ENCODE measurements around the gene TERT.
"Not testable (repeated sequence)": the region's sequence is repeated elsewhere in the genome, so short reads cannot be mapped to it uniquely, and the experiment has no call there.

TERT gene

DNA sequence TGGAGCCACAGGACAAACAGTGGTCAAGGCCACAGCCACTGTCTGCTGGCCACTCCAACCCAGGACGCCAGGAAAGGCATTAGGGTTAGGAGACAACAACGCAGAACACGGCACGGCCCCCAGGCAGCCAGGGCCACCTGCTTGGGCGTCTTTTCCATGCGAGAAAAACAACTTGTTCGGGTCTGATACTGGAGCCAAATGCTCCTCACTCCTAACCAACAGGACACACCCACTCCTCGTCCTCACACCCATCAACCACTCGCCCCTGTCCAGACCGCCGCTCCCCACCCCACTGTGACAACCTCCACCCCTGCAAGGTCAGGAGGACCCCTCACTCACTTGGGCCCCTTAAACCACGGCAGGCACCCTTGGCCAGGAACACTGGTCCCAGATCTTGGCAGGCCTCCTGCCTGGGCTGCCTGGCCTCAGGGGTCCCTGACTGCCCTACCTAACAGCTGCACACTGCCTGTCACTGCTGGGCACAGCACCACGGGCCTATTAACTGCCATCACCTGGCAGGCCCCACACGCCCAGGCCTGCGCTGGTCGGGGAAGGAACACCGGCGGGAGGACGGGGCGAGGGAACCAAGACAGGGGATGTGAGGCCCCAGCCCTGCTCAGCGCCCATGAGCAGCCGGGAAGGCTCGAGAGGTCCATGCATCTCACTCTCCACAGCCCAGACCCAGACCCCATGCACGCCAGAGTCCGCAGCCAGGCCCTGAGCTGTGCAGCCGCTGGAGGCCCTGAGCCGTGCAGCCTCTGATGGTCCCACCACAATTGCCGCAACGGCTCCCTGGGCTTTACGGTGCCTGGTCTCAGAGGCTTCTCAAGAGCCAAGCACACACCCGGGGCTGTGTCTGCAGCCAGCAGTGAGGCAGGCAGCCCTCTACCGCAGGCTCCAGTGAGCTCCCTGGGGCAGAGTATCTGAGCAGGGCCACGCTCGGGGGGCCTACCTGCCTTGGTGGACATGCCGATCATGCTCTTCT lies 36.3 kb upstream of the TERT start:
- no peak for DNase-seq (ENCODE audit: low spot score)

DNA sequence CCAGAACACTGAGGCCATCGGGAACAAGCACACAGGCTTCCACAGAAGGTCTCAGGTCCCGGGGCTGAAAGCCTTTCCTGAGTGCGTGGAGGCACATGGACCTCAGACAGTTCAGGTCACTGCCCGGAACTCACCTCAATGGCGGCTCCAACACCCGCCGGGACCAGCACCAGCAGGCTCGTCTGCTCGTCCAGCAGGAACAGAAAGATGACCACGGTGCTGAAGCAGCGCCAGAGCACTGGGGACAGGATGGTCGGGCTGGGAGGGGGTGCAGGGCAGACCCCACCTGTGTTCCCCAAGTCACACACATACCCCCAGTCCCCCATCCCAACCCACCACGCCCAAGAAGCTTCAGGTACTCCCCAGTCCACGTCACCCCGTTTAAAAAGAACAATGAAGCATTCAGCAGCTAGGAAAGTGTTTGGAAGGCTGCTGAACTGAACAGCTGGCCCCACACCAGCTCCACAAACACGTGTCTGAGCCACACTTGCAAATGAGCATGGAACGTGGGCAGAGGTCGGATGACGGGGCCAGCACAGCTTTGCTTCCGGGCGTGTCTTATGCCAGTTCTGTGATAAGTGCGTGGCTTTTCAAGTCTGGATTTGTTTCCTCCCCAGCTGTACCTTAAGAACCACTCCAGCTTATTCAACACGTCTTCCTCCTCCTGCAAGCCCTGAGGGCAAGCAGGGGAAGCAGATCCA lies 35.4 kb upstream of the TERT start:
- no peak for DNase-seq (ENCODE audit: low spot score)

DNA sequence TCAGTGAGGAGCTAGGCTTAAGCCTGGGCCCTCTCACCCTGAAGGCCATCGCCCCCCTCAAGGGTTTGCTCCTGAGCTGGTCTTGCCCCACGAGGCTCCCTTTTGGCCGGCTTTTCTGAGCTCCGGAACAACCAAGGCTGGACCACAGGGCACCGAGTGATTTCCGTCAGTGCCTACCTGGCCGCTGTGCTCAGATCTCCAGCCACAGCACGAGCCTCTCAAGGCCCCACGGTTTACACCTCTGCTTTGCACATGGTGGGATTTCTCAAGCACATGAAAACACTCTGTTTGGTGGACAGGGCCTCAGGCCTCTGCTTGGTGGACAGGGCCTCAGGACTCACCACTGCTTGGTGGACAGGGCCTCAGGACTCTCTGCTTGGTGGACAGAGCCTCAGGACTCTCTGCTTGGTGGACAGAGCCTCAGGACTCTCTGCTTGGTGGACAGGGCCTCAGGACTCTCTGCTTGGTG lies 34.3 kb upstream of the TERT start:
- DNase-seq (ENCODE audit: low spot score) = no peak

DNA sequence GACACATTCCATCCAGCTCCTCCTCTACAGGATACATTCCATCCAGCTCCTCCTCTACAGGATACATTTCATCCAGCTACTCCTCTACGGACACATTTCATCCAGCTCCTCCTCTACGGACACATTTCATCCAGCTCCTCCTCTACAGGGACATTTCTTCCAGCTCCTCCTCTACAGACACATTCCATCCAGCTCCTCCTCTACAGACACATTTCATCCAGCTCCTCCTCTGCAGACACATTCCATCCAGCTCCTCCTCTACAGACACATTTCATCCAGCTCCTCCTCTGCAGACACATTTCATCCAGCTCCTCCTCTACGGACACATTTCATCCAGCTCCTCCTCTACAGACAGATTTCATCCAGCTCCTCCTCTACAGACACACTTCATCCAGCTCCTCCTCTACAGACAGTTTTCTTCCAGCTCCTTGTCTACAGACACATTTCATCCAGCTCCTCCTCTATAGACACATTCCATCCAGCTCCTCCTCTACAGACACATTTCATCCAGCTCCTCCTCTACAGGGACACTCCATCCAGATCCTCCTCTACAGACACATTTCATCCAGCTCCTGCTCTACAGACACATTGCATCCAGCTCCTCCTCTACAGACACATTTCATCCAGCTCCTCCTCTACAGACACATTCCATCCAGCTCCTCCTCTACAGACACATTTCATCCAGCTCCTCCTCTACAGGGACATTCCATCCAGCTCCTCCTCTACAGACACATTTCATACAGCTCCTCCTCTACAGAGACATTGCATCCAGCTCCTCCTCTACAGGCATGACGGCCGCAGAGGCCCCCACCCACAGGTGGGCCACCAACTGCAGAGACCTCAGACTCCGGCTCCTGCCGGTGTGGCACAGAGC lies 33.6 kb upstream of the TERT start:
- peak; percentile 57 for DNase-seq (ENCODE audit: low spot score)

DNA sequence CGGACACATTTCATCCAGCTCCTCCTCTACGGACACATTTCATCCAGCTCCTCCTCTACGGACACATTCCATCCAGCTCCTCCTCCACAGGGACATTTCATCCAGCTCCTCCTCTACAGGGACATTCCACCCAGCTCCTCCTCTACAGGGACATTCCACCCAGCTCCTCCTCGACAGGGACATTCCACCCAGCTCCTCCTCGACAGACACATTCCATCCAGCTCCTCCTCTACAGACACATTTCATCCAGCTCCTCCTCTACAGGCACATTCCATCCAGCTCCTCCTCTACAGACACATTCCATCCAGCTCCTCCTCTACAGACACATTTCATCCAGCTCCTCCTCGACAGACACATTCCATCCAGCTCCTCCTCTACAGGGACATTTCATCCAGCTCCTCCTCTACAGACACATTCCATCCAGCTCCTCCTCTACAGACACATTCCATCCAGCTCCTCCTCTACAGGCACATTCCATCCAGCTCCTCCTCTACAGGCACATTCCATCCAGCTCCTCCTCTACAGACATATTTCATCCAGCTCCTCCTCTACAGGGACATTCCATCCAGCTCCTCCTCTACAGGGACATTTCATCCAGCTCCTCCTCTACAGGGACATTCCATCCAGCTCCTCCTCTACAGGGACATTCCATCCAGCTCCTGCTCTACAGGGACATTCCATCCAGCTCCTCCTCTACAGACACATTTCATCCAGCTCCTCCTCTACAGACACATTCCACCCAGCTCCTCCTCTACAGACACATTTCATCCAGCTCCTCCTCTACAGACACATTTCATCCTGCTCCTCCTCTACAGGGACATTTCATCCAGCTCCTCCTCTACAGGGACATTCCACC lies 32.3 kb upstream of the TERT start:
- peak; percentile 41 for DNase-seq (ENCODE audit: low spot score)

DNA sequence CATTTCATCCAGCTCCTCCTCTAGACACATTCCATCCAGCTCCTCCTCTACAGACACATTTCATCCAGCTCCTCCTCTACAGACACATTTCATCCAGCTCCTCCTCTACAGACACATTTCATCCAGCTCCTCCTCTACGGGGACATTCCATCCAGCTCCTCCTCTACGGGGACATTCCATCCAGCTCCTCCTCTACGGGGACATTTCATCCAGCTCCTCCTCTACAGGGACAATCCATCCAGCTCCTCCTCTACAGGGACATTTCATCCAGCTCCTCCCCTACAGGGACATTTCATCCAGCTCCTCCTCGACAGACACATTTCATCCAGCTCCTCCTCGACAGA lies 31.6 kb upstream of the TERT start:
- DNase-seq (ENCODE audit: low spot score) = not testable (repeated sequence)

DNA sequence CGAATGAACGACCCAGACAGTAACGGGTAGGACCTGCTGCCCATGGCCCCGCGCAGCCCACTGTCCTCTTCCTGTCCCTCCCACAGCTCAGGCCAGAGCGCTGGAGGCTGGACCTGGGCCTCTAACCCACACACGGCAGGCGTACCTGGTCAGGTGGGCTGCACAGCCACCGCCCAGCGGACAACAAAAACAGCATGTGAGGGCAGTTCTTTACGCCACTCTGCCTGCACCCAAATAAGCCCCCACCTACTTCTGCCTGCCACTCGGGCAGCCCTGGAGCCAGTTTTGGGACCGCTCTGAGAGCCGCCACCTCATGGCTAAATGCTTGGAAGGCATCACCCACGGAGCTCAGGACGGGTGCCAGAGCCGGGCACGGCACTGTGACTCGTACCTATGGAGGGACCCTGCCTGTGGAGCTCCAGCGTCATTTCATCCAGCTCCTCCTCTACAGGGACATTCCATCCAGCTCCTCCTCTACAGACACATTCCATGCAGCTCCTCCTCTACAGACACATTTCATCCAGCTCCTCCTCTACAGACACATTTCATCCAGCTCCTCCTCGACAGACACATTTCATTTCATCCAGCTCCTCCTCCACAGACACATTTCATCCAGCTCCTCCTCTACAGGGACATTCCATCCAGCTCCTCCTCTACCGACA lies 31.1 kb upstream of the TERT start:
- peak; percentile 47 for DNase-seq (ENCODE audit: low spot score)

DNA sequence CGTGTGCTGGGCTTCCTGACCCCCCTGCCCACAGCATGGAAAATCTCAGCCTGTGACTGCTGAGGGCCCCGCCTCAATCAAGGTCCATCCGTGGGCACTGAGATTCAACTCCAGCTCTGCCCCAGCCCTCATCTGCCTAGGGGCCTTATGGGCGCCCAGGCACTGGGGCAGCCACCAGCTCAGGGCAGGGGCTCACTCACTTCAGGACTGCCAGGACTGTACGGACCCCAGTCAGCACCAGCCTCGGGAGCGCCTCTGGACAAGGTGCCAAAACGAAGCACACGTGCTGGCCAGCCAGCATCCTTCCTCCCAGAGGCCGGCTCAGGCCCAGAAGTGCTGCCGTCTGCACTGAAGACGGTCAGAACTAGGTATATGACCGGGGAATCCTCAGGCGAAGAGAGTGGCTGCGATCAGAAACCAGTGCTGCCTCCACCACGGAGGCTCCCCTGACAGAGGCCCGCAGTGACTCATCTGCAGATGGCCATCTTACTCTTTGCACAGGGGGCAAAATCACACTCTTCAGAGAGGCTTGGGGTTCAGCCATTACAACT lies 30.4 kb upstream of the TERT start:
- no peak for DNase-seq (ENCODE audit: low spot score)

DNA sequence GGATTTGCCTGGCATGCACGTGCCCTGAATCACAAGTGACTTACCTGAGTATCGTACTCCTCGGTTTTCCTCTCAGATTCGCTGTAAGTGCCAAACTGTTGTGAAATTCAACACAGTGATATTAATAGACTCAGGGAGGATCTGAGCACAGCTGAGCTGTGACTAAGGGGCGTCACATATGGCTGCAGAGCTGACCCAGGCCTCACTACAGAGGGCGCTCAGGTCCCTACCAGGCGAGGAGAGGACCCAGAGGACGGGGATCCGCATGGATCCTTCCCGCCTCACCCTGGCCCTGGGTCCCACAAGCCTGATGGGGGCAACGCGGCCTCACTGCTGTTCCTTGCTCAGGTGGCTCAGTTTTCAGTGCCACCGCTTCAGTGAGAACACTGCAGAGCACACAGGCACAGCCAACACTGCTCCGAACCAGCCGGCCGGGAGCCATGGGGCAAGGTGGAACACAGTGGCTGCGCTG lies 29.9 kb upstream of the TERT start:
- no peak for DNase-seq (ENCODE audit: low spot score)

DNA sequence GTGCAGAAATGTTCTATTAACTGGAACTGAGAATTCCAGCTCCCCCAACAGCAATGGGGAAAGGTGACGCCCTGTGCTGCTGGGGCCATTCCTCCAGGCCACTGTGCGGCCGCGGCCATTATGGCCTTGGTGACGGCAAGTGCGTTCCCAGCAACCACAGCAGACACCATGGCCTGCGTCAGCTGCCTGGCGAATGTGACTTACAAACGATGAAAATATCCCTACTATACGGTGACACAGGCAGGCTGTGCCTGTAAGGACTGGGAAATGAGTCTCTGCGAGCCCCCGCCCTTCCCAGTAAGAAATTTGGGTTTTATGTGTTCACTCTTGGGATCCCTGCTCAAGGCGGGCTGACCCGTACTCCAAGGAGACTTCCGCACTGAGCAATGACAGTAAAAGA lies 29.4 kb upstream of the TERT start:
- DNase-seq (ENCODE audit: low spot score) = no peak

DNA sequence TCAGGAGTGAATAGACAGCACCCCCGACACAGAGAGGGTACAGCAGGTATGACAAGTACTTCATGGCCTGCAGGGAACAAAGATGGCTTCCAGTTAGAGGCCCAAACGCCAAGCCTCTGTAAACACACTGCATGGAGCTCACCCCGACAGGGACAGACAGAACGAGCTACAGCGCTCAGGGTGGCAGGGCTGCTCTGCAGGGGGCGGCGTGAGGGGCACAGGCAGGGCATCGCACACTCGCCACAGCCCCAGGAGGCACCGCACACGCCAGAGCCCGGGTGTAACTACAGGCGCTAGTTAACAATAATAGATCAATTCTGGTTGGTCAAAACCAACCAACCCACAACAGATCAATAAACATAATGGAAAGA lies 28.9 kb upstream of the TERT start:
- DNase-seq (ENCODE audit: low spot score) = no peak

DNA sequence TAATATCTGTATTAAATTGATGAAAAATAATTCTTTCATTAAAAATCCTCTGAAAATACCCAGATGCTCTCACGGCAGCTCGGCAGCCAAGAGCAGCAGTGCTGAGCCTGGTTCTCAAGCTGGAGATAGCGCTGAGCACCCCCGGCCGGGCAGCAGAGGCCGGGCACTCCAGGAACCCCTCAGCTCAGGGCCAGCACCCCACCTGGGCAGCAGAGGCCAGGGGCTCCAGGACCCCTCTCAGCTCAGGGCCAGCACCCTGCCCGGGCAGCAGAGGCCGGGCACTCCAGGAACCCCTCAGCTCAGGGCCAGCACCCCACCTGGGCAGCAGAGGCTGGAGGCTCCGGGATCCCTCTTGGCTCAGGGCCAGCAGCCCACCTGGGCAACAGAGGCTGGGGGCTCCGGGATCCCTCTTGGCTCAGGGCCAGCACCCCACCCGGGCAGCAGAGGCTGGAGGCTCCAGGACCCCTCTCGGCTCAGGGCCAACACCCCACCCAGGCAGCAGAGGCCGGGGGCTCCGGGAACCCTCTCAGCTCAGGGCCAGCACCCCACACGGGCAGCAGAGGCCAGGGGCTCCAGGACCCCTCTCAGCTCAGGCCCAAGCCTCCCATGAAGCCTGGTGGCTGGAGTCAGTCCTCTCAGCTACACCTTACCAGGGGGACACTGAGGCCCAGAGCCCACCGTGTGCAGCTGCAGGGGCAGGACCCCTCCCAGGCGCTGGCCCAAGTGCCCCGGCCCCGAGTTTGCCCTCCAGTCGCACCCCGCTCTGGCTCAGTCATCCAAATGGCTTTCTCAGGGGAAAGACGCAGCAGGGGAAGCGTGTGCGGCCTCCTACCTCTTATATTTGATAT lies 28.3 kb upstream of the TERT start:
- DNase-seq (ENCODE audit: low spot score) = no peak

DNA sequence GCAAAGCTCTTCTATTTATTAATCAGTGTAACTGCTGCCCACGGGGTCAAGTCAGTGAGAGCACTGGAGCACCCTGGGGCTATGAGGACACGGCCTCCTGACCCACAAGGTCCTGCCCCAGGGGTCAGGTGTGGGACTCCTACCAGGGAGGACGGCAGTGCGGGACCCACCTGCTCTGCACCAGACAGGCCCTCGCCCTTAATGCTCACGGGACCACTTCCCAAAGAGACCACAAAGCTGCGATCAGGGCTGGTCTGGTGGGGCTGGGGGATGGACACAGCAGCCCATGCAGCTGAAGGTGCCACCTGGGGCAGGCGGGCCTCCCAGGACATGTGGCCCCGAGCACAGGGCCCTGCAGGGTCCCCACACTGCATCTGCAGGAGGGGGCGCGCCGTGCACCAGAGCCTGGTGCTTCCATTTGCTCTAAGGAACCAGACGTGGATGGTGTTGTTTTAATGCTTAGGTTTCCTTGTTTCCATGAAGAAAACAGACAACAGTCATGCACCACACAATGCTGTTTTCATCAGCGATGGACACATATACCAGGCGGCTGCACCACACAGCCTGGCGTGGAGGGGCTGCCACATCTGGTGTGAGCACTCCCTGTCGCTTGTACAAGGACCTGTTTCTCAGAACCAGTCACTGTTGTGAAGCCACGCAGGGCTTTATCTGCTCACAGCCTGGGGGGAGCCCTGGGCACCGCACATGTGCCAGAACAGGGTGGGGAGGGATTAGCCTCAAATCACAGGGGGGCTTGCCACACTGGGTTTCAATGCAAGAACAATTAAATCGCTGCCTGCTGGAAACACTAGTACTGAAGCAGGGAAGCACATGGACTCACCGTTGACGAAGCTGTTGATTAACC lies 27.4 kb upstream of the TERT start:
- no peak for DNase-seq (ENCODE audit: low spot score)

DNA sequence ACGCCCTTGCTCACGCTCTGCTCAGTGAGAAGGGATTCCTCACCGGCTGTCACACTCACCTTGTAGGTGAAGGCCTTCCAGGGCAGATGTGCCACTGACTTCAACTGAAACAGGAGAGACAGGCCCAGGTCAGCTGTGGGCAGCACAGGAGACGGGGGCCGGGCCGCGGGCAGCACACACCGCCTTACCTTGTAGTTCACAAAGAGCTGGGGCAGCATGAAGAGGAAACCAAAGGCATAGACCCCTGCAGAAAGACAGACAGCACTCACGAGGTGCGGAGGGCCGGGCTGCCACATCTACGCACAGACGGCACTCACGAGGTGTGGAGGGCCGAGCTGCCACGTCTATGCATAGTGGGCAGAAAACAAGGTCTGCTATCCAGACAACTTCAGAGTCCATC lies 26.7 kb upstream of the TERT start:
- no peak for DNase-seq (ENCODE audit: low spot score)

DNA sequence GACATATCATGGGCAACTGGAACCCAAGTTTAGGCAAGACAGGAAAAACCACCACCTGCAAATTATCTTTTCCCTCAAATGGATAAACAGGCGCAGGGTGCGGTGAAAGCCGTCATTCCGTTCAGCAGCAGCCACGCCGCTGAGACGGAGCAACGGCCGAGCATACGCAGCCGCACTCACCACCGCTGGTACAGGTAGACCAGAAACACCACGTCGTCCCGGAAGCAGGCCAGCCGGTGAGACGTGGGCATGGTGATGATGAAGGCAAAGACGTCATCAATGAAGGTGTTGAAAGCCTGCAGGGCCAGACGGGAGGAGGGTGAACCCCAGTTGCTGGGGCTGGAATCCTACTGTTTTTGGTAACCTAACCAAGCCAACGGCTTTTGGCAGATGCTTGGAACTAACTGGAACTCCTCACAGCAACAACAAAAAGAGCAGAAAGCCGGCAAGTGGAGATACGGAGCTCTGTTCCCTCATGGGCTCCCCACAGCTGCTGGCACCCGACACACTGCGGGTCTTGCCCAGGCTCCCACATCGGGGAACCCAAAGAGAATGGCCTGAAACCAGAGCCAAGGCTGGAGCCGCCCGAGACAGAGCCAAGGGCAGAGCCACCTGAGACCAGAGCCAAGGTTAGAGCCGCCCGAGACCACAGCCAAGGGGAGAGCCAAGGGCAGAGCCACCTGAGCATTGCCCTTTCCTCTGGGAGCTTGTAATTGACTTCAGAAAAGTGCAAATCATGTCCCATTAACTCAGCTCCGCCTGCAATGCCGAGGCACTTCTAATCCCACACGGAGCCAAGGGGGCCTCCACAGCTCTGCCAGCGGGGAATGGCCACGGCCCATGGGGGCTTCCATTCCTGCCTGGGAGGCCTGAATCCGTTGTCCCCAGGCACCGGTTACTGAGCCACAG lies 25.8 kb upstream of the TERT start:
- DNase-seq (ENCODE audit: low spot score) = no peak

DNA sequence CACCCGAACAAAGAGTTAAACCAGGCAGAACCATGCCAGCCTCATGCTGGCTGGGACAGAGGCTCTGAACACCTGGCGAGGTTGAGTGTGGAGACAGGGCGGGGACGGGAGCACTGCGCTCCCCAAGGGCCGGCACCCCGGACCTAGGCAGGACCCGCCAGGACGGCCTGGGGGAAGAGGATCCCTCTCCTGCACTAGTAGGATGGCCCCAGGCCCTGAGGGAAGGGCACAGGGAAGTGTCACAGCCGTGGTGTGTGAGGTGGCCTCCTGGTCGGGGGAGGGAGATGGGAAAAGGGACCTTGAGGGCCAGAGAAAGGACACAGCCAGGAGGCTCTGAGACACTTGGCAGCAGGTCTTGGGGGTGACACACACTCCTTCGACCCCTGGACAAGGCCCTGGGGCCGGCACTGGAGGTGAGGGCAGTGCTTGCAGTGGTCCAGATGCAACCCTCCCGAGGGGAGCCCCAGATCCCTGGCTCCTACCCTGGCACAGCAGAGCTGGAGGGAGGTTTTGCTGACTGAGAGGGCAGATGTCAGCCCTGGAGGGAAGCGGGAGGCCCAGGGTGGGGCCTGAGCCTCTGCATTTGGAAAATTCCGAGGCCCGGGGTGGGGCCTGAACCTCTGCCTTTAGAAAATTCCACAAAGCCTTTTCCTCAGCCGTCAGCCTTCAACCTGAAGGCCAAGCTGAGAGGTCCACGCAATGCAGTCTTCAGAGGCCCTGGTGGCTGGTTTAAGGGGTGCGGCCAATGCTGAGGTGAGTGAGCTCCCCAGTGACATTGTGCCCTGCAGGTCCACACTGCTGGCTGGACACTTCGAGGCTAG lies 24.8 kb upstream of the TERT start:
- DNase-seq (ENCODE audit: low spot score) = no peak
